Myocyte (in vitro differentiated cells): ENCODE results near the gene HEPACAM. TPM values are rescaled to one million over a fixed set of nuclear protein-coding genes. Genes with fewer than 3 reads are reported as not detected.
"Not testable (repeated sequence)": the region's sequence is repeated elsewhere in the genome, so short reads cannot be mapped to it uniquely, and the experiment has no call there.

ENCODE experiments used
- DNase-seq: peaks from one replicate; pipeline ENCODE4 v3.0.0-alpha.2; 2012; ENCODE audit warnings: low read depth
- polyA plus RNA-seq: library from polyadenylated mRNA; unstranded; fragments of >200 nt; gene quantifications from one replicate; pipeline ENCODE4 v1.2.1, GENCODE V29; 2012; ENCODE audit warnings: missing spikeins
- total RNA-seq: library from RNA; depleted of rRNA; stranded (reverse); fragments of >200 nt; gene quantifications from 2 replicates; pipeline ENCODE4 v1.2.3, GENCODE V29; 2014

Gene HEPACAM
- total RNA-seq = not detected in 2 replicates
- not detected for polyA plus RNA-seq

GRCh38 chr11:124935548-124936514 lies at the start of gene HEPACAM:
HEPACAM (minus strand) TSS chr11:124936047; CDS start chr11:124936006, 41 bp downstream.
- DNase-seq = no peak

- DNase-seq = no peak
Observed at GRCh38 chr11:124984512-124984854, 48.6 kb upstream of the HEPACAM start.

- DNase-seq = no peak
Observed at GRCh38 chr11:124983674-124984511, 48.0 kb upstream of the HEPACAM start.

GRCh38 chr11:124982043-124982442 lies 46.2 kb upstream of the HEPACAM start:
- no peak for DNase-seq

- no peak for DNase-seq
Observed at GRCh38 chr11:124978316-124978715, 42.5 kb upstream of the HEPACAM start.

- peak; percentile 6 for DNase-seq
Observed at GRCh38 chr11:124977006-124977405, 41.2 kb upstream of the HEPACAM start.

- DNase-seq = no peak
Observed at GRCh38 chr11:124976531-124976930, 40.7 kb upstream of the HEPACAM start.

GRCh38 chr11:124971810-124972209 lies 36.0 kb upstream of the HEPACAM start:
- no peak for DNase-seq

GRCh38 chr11:124970925-124971324 lies 35.1 kb upstream of the HEPACAM start:
- peak; percentile 9 for DNase-seq

- DNase-seq = not testable (repeated sequence)
Observed at GRCh38 chr11:124968197-124968596, 32.4 kb upstream of the HEPACAM start.

GRCh38 chr11:124961972-124962609 lies 26.2 kb upstream of the HEPACAM start:
- DNase-seq = peak; percentile 83

- DNase-seq = no peak
Observed at GRCh38 chr11:124955035-124955434, 19.2 kb upstream of the HEPACAM start.

GRCh38 chr11:124954590-124954955 lies 18.7 kb upstream of the HEPACAM start:
- no peak for DNase-seq

GRCh38 chr11:124953753-124954589 lies 18.1 kb upstream of the HEPACAM start, which contains the start of gene CCDC15:
CCDC15 (plus strand) TSS chr11:124954202; CDS start chr11:124954733, 531 bp downstream.
- peak; percentile 100 for DNase-seq

GRCh38 chr11:124951341-124951740 lies 15.5 kb upstream of the HEPACAM start:
- DNase-seq = no peak

- no peak for DNase-seq
Observed at GRCh38 chr11:124950601-124951330, 14.9 kb upstream of the HEPACAM start.

- DNase-seq = peak; percentile 30
Observed at GRCh38 chr11:124946735-124947141, 10.9 kb upstream of the HEPACAM start.

- DNase-seq = no peak
Observed at GRCh38 chr11:124945826-124946225, 10.0 kb upstream of the HEPACAM start.

- DNase-seq = no peak
Observed at GRCh38 chr11:124944565-124944964, 8.7 kb upstream of the HEPACAM start.

- DNase-seq = no peak
Observed at GRCh38 chr11:124943741-124944140, 7.9 kb upstream of the HEPACAM start.
